ENCODE results near the gene NAA80. TPM values are rescaled to one million over a fixed set of nuclear protein-coding genes. Genes with fewer than 3 reads are reported as not detected.
"Not testable (repeated sequence)": the region's sequence is repeated elsewhere in the genome, so short reads cannot be mapped to it uniquely, and the experiment has no call there.

The NAA80 gene
- total RNA-seq, 4 donors from 2014 or later = 4.7 to 33.5 (median 24.0) TPM

- Histone ChIP-seq H3K4me1 (peaks cover 0 to 28% of the 10 kb centered on the region in 2 donors), H3K36me3 (no peaks in the 10 kb centered on the region), H3K4me3 (no peak overlapping the region), H3K27ac (peak overlapping the region; percentile 43), H3K9me3 (no peaks in the 10 kb centered on the region), H3K27me3 (no peaks in the 10 kb centered on the region)
- peak; percentile 50 to 60 for DNase-seq
- TF ChIP-seq, protein P1, sequence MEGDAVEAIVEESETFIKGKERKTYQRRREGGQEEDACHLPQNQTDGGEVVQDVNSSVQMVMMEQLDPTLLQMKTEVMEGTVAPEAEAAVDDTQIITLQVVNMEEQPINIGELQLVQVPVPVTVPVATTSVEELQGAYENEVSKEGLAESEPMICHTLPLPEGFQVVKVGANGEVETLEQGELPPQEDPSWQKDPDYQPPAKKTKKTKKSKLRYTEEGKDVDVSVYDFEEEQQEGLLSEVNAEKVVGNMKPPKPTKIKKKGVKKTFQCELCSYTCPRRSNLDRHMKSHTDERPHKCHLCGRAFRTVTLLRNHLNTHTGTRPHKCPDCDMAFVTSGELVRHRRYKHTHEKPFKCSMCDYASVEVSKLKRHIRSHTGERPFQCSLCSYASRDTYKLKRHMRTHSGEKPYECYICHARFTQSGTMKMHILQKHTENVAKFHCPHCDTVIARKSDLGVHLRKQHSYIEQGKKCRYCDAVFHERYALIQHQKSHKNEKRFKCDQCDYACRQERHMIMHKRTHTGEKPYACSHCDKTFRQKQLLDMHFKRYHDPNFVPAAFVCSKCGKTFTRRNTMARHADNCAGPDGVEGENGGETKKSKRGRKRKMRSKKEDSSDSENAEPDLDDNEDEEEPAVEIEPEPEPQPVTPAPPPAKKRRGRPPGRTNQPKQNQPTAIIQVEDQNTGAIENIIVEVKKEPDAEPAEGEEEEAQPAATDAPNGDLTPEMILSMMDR (IDR thresholded peaks at IDR 0.05) = no peak
- peak in 1 of 2 donors; percentile 26 for TF ChIP-seq POLR2A (IDR thresholded peaks at IDR 0.05)
- intact Hi-C loops (cut with DNase I; ENCODE audit: low total_unique reads) = no loop called here
Measured at GRCh38 chr3:50316657-50317242, 17.5 kb upstream of the NAA80 start.

- Histone ChIP-seq H3K4me1 (peaks cover 0 to 23% of the 10 kb centered on the region in 2 donors), H3K9me3 (no peaks in the 10 kb centered on the region), H3K4me3 (no peak overlapping the region), H3K36me3 (no peaks in the 10 kb centered on the region), H3K27ac (no peak overlapping the region), H3K27me3 (no peaks in the 10 kb centered on the region)
- DNase-seq = no peak
- TF ChIP-seq, protein P1 (IDR thresholded peaks at IDR 0.05) = no peak
- TF ChIP-seq POLR2A (IDR thresholded peaks at IDR 0.05) = no peak
- intact Hi-C loops (cut with DNase I; ENCODE audit: low total_unique reads) = no loop called here
Measured at GRCh38 chr3:50314816-50315215, 15.6 kb upstream of the NAA80 start.

DNA sequence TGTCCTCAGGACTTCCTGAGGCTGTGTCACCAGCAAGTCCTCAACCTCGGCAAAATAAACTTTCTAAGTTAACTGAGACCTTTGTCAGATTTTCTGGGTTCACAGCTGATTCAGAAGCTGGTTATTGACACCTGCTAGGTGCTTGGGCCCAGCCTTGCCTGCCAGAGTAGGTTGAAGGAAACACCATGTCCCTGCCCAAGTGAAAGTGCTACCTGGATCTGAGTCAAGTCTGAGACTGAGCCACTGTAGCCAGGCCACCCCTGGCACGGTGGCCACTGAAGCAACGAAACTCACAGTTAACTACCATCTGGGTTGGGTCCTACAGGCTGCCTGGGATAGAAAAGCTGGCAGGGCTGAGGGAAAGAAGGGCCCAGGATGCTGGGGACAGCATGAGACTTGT is 15.1 kb upstream of the NAA80 start:
- no peak for TF ChIP-seq POLR2A (IDR thresholded peaks at IDR 0.05)
- TF ChIP-seq, protein P1 (IDR thresholded peaks at IDR 0.05) = no peak
- no peaks in the 10 kb centered on the region for H3K27me3 ChIP-seq
- no peak for DNase-seq
- no peak overlapping the region for H3K27ac ChIP-seq
- intact Hi-C loops (cut with DNase I; ENCODE audit: low total_unique reads) = no loop called here
- H3K9me3 ChIP-seq = no peaks in the 10 kb centered on the region
- H3K36me3 ChIP-seq = no peaks in the 10 kb centered on the region
- peaks cover 0 to 19% of the 10 kb centered on the region in 2 donors for H3K4me1 ChIP-seq
- H3K4me3 ChIP-seq = no peak overlapping the region

DNA sequence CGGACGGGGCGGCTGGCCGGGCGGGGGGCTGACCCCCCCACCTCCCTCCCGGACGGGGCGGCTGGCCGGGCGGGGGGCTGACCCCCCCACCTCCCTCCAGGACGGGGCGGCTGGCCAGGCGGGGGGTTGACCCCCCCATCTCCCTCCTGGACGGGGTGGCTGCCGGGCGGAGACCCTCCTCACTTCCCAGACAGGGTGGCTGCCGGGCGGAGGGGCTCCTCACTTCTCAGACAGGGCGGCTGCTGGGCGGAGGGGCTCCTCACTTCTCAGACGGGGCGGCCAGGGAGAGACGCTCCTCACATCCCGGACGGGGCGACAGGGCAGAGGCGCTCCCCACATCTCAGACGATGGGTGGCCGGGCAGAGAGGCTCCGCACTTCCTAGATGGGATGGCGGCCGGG is 12.8 kb upstream of the NAA80 start:
- H3K9me3 ChIP-seq; H3K27me3 ChIP-seq; H3K36me3 ChIP-seq; H3K4me1 ChIP-seq; H3K4me3 ChIP-seq; intact Hi-C loops (cut with DNase I; ENCODE audit: low total_unique reads); H3K27ac ChIP-seq; DNase-seq: not testable (repeated sequence)

- DNase-seq = no peak
- Histone ChIP-seq H3K27ac (no peak overlapping the region), H3K4me3 (no peak overlapping the region), H3K36me3 (no peaks in the 10 kb centered on the region), H3K4me1 (no peaks in the 10 kb centered on the region), H3K27me3 (no peaks in the 10 kb centered on the region), H3K9me3 (no peaks in the 10 kb centered on the region)
- TF ChIP-seq POLR2A (IDR thresholded peaks at IDR 0.05) = no peak
- TF ChIP-seq, protein P1 (IDR thresholded peaks at IDR 0.05) = no peak
- intact Hi-C loops (cut with DNase I; ENCODE audit: low total_unique reads) = no loop called here
Measured at GRCh38 chr3:50304601-50305000, 5.4 kb upstream of the NAA80 start.
